Measurements from ENCODE around the gene MRPL40.
"Not testable (repeated sequence)": the region's sequence is repeated elsewhere in the genome, so short reads cannot be mapped to it uniquely, and the experiment has no call there.

Gene MRPL40

GRCh38 chr22:19407649-19408606 lies 24.4 kb upstream of the MRPL40 start:
- DNase-seq: no peak

GRCh38 chr22:19410941-19411689 lies 21.2 kb upstream of the MRPL40 start:
- DNase-seq: no peak

GRCh38 chr22:19411690-19412045 lies 20.7 kb upstream of the MRPL40 start:
- DNase-seq: no peak

GRCh38 chr22:19412478-19412877 lies 19.9 kb upstream of the MRPL40 start:
- DNase-seq: no peak

- DNase-seq: no peak
Observed at GRCh38 chr22:19412923-19413322, 19.4 kb upstream of the MRPL40 start.

- no peak for DNase-seq
Observed at GRCh38 chr22:19419086-19419463, 13.3 kb upstream of the MRPL40 start.

- no peak for DNase-seq
Observed at GRCh38 chr22:19419464-19420178, 12.7 kb upstream of the MRPL40 start.

- no peak for DNase-seq
Observed at GRCh38 chr22:19420321-19420720, 12.0 kb upstream of the MRPL40 start.

- DNase-seq: no peak
Observed at GRCh38 chr22:19422440-19423301, 9.7 kb upstream of the MRPL40 start.

- no peak for DNase-seq
Observed at GRCh38 chr22:19424186-19424500, 8.2 kb upstream of the MRPL40 start.

- no peak for DNase-seq
Observed at GRCh38 chr22:19429950-19430889, 2.1 kb upstream of the MRPL40 start.

GRCh38 chr22:19430890-19431541 lies 1.3 kb upstream of the MRPL40 start:
- DNase-seq: no peak

- DNase-seq: peak; percentile 33
Observed at GRCh38 chr22:19431649-19432132, 654 bp upstream of the MRPL40 start, which contains the start of gene HIRA. TSS of gene HIRA (minus strand) at chr22:19431733. CDS start at chr22:19431476, 257 bp downstream.

- DNase-seq: no peak
Observed at GRCh38 chr22:19434401-19434800, 2.1 kb downstream of the MRPL40 start.

GRCh38 chr22:19434829-19435580 lies 2.7 kb downstream of the MRPL40 start:
- DNase-seq: no peak

- not testable (repeated sequence) for DNase-seq
Observed at GRCh38 chr22:19436444-19437161, 4.3 kb downstream of the MRPL40 start.

GRCh38 chr22:19438298-19438697 lies 6.0 kb downstream of the MRPL40 start:
- no peak for DNase-seq

GRCh38 chr22:19440411-19441195 lies 8.3 kb downstream of the MRPL40 start:
- no peak for DNase-seq
